GM21619 (cell line): ENCODE measurements around the gene IBSP.

Source experiments
- ATAC-seq: cut with Tn5 transposase; IDR thresholded peaks from one replicate; pipeline ENCODE4 v1.9.1; 2021; ENCODE audit not compliant: unreplicated experiment

Gene IBSP

GRCh38 chr4:87835743-87836142 lies 36.4 kb downstream of the IBSP start:
- ATAC-seq, result no peak

GRCh38 chr4:87838205-87838604 lies 38.9 kb downstream of the IBSP start:
- no peak for ATAC-seq

DNA sequence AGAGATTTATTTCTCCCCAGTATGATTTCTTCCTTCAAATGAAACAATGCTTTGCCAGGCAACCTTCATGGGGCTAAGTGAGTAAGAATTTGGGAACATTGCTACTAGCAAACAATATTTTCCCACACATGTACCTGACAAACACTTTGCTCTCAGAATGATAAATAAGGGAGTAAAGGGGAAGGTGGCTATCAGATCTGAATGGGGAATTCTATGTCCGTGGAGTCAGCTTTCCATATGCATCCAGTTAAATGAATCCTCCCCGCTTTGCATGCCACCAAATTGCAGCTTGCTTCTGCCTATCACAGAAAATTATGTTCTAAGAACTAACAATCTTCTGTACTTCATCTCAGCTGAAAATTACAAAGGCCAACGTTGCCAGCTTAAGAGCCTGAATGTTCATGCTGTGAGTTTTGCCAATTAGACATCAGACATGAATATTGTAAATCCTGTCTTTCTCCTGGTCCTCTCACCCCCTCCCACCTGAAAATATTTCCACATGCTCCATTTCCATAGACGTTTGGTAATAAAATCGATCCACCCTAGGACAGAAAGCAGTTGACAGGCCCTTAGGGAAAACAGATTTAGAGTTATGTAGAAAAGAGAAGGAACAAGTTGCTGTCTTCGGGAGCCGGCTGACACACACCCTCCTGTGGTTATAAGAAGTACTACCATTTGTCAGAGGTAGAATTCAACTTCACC lies 39.7 kb downstream of the IBSP start:
- peak; percentile 61 for ATAC-seq

GRCh38 chr4:87839592-87839946 lies 40.2 kb downstream of the IBSP start:
- no peak for ATAC-seq

DNA sequence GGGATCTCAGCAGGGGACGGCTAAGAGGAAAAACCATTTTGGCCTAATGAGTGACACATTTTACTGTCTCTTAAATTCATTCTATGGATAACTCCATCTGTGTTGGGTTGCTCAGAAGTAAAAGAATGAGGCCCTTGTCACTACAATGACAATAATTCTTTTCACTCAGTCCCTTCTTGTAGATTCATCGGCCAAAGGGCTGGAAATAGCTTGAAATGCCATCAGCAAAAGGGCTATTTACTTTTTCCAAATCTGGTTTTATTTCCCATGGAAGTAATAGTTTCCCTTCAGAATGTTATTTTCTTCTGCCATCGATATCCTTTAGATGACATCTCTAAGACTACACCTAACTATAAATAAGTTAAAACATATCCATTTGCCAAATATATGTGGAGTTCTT lies 40.8 kb downstream of the IBSP start:
- no peak for ATAC-seq

DNA sequence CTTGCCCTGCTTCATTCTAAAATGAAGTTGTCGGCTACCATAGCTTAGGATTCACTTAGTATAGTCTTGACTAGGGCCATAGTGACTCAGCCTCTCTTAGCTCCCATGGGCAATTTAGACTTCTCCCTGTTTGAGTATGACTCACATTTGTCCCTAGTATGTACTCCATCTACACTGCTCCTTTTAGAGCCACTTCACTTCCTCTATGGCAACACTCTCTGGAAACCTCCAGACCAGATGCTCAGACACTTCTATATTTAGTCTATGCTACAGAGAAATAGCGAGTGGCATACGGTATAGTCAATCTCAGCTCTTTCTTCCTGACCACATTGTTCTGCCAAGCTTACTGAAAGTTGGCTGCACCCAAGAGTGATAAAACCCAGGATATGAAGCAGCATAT lies 44.6 kb downstream of the IBSP start:
- no peak for ATAC-seq

DNA sequence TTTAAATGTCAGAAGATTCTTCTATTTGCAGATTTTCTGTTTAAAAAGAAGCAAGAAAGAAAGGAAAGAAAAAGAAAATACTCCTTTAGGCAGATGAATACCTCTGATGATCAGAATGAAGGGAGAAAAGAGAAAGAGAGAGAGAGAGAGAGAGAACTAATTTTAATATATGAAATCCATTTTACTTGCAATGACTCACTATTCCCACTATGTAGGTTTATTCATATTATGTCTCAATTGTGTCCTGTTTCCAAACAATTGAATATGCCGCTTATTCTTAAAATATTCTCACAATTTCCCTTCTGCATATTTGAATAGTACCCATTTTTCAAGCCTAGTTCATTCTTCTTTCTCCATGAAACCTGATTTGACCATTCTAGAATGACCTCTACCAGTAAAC lies 45.1 kb downstream of the IBSP start:
- no peak for ATAC-seq

- no peak for ATAC-seq
These were observed 46.9 kb downstream of the IBSP start for GRCh38 chr4:87846226-87846625.

- ATAC-seq, result peak; percentile 91
These were observed 49.4 kb downstream of the IBSP start for GRCh38 chr4:87848622-87849351.

- no peak for ATAC-seq
These were observed 50.3 kb downstream of the IBSP start for GRCh38 chr4:87849612-87850011.

GRCh38 chr4:87851332-87851731 lies 52.0 kb downstream of the IBSP start:
- no peak for ATAC-seq

GRCh38 chr4:87851953-87852352 lies 52.6 kb downstream of the IBSP start:
- no peak for ATAC-seq

DNA sequence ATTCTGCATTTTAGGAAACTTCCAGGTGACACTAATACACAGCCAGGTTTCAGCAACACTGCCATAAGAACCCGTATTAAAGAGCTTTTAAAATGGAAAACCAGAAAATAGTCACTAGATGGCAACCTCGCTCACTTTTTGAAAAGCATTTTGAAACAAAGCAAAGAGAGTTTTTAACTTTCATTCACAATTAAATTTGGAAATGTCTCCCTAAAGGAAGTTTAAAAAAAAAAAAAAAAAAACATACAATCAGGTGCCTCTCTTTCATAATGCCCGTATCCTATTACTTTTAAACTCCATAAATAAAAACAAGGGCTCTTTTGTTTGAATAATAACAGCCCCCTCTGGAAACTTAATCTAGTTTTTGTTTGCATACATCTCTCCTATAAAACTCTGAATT lies 53.8 kb downstream of the IBSP start:
- no peak for ATAC-seq

GRCh38 chr4:87853891-87854290 lies 54.5 kb downstream of the IBSP start:
- no peak for ATAC-seq

- no peak for ATAC-seq
These were observed 56.2 kb downstream of the IBSP start for GRCh38 chr4:87855559-87855958.

GRCh38 chr4:87856816-87857215 lies 57.5 kb downstream of the IBSP start:
- ATAC-seq, result no peak

DNA sequence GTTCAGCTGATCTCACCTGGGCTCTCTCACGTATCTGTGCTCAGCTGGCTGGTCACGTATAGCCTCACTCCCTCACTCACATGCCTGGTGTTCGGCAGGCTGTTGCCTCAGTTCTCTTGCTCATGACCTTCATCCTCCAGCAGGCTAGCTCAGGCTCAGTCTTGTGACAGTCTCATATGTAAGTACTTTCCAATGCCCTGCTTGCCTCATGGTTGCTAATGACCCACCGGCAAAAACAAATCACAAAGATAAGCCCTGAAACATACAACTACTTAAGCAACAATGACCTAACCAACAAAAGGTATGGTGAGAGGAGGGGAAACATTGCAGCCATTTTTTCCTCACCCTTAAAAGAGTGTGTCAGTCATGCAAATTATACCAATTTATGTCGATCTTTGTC lies 58.4 kb downstream of the IBSP start:
- ATAC-seq, result no peak
